Left lung (tissue), 10 donors: ENCODE measurements around the gene ELFN1. TPM values are rescaled to one million over a fixed set of nuclear protein-coding genes. Genes with fewer than 3 reads are reported as not detected.

ENCODE experiments used
- ATAC-seq: fragments of 200-7000 bp; cut with Tn5 transposase; one replicate; pipeline ENCODE4 v1.9.1; 2020; ENCODE audit warnings: moderate library complexity
- DNase-seq, 4 donors: peaks; one replicate each; pipeline ENCODE4 v3.0.0-alpha.2; 2013 to 2020
- H3K27ac ChIP-seq, 2 donors: fragments of 200-600 bp; sonication (generic) in 1 of 2; one replicate each; pipeline versions ENCODE4 v1.5.0 to v1.8.0; 2020 to 2021
- H3K27me3 ChIP-seq, 2 donors: fragments of 200-600 bp; sonication (generic) in 1 of 2; one replicate each; pipeline versions ENCODE4 v1.5.0 to v1.8.0; 2020 to 2021
- H3K36me3 ChIP-seq, 2 donors: fragments of 200-600 bp; sonication (generic) in 1 of 2; one replicate each; pipeline versions ENCODE4 v1.5.0 to v1.8.0; 2020 to 2021
- H3K4me1 ChIP-seq, 2 donors: fragments of 200-600 bp; one replicate each; pipeline ENCODE4 v1.8.0; 2021
- H3K4me3 ChIP-seq, 2 donors: fragments of 200-600 bp; sonication (generic) in 1 of 2; one replicate each; pipeline versions ENCODE4 v1.5.0 to v1.8.0; 2020 to 2021; ENCODE audit warnings: mild to moderate bottlenecking in 1 of 2
- H3K9me3 ChIP-seq, 2 donors: fragments of 200-600 bp; sonication (generic) in 1 of 2; one replicate each; pipeline versions ENCODE4 v1.5.0 to v1.8.0; 2020 to 2021
- CTCF ChIP-seq, 2 donors: fragments of 200-600 bp; sonication (generic) in 1 of 2; IDR thresholded peaks; one replicate each; pipeline versions ENCODE4 v1.5.0 to v1.8.0; 2021; ENCODE audit warnings: antibody characterized with exemption in 2 of 2
- intact Hi-C, 2 donors: fragments of 100-400 bp; cut with DNase I; formaldehyde crosslinking; loops; one replicate each; pipeline versions ENCODE4 v1.11.2 to v1.14.2; 2022
- polyA plus RNA-seq, 6 donors: library from polyadenylated mRNA; unstranded; fragments of 120-200 nt; gene quantifications; one replicate each; pipeline ENCODE4 v1.2.1, GENCODE V29; 2013; ENCODE audit not compliant: insufficient read length in 6 of 6
- total RNA-seq, 2 donors: library from RNA; stranded (reverse); fragmentation: NEBNext Ultra II Directional; extraction: Animal tissue kit (Norgen Biotek cat#: 25700); gene quantifications; one replicate each; pipeline ENCODE4 v1.2.1, GENCODE V29; 2021
- donor health status: DM: no; HTN: yes; CAD: no.
- donor health status: DM: no; HTN: no; CAD: no.

ELFN1 gene
- total and polyA plus RNA-seq, 8 donors, result 1.5 to 4.0 (median 2.7) TPM

- TF ChIP-seq CTCF (IDR thresholded peaks at IDR 0.05), result no peak
- ATAC-seq (no peak), DNase-seq (peak in 2 of 4 donors; percentile 25 to 42)
- no peak overlapping the region for H3K27ac ChIP-seq
- H3K4me1 ChIP-seq, result peaks cover 23 to 44% of the 10 kb centered on the region in 2 donors
- H3K4me3 ChIP-seq, result no peak overlapping the region
- no peaks in the 10 kb centered on the region for H3K36me3 ChIP-seq
- intact Hi-C loops, result loop anchor here in 1 of 2 donors (10.0 kb wide), 1 partner anchor 542 kb away; no protein-coding TSS in a partner anchor
- peaks cover 40 to 95% of the 10 kb centered on the region in 2 donors for H3K27me3 ChIP-seq
- no peaks in the 10 kb centered on the region for H3K9me3 ChIP-seq
Measured at GRCh38 chr7:1663223-1663622, 6.9 kb upstream of the ELFN1 start.

- Histone ChIP-seq H3K36me3 (no peaks in the 10 kb centered on the region), H3K4me3 (peak overlapping the region in 1 of 2 donors; percentile 48), H3K27me3 (peaks cover 47 to 98% of the 10 kb centered on the region in 2 donors), H3K9me3 (no peaks in the 10 kb centered on the region), H3K4me1 (peaks cover 23 to 46% of the 10 kb centered on the region in 2 donors), H3K27ac (no peak overlapping the region)
- ATAC-seq (no peak), DNase-seq (peak in 2 of 4 donors; percentile 33 to 81)
- intact Hi-C loops, result loop anchor here in 1 of 2 donors (10.0 kb wide), 1 partner anchor 541 kb away; no protein-coding TSS in a partner anchor
- TF ChIP-seq CTCF (IDR thresholded peaks at IDR 0.05), result no peak
Measured at GRCh38 chr7:1663857-1664651, 6.0 kb upstream of the ELFN1 start.

- intact Hi-C loops, result loop anchor here in 1 of 2 donors (10.0 kb wide), 1 partner anchor 540 kb away; no protein-coding TSS in a partner anchor
- H3K4me3 ChIP-seq, result peak overlapping the region; percentile 42 to 48
- H3K9me3 ChIP-seq, result no peaks in the 10 kb centered on the region
- ATAC-seq (peak; percentile 58), DNase-seq (peak; percentile 55 to 85 (median 80))
- H3K27ac ChIP-seq, result peak overlapping the region in 1 of 2 donors; percentile 23
- TF ChIP-seq CTCF (IDR thresholded peaks at IDR 0.05), result peak; percentile 49 to 58
- H3K27me3 ChIP-seq, result peaks cover 47 to 98% of the 10 kb centered on the region in 2 donors
- H3K4me1 ChIP-seq, result peaks cover 23 to 54% of the 10 kb centered on the region in 2 donors
- H3K36me3 ChIP-seq, result no peaks in the 10 kb centered on the region
Measured at GRCh38 chr7:1664711-1665548, 5.1 kb upstream of the ELFN1 start.

GRCh38 chr7:1665549-1666316 is 4.3 kb upstream of the ELFN1 start:
- intact Hi-C loops, result loop anchor here in 1 of 2 donors (10.0 kb wide), 1 partner anchor 539 kb away; no protein-coding TSS in a partner anchor
- H3K4me3 ChIP-seq, result peak overlapping the region; percentile 42 to 48
- peak in 2 of 4 donors; percentile 30 to 81 for DNase-seq
- TF ChIP-seq CTCF (IDR thresholded peaks at IDR 0.05), result no peak
- H3K36me3 ChIP-seq, result no peaks in the 10 kb centered on the region
- H3K4me1 ChIP-seq, result peaks cover 23 to 62% of the 10 kb centered on the region in 2 donors
- peak overlapping the region in 1 of 2 donors; percentile 23 for H3K27ac ChIP-seq
- ATAC-seq, result peak; percentile 16
- peaks cover 54 to 100% of the 10 kb centered on the region in 2 donors for H3K27me3 ChIP-seq
- H3K9me3 ChIP-seq, result no peaks in the 10 kb centered on the region
